Measurements from ENCODE around the gene MYH9. TPM values are rescaled to one million over a fixed set of nuclear protein-coding genes. Genes with fewer than 3 reads are reported as not detected.

The MYH9 gene
- 338 and 432 TPM in 2 replicates for polyA plus RNA-seq (2011; rRNA removed)
- polyA minus RNA-seq (2011; rRNA and poly(A)+ RNA removed), result 1,487 and 1,729 TPM in 2 replicates

DNA sequence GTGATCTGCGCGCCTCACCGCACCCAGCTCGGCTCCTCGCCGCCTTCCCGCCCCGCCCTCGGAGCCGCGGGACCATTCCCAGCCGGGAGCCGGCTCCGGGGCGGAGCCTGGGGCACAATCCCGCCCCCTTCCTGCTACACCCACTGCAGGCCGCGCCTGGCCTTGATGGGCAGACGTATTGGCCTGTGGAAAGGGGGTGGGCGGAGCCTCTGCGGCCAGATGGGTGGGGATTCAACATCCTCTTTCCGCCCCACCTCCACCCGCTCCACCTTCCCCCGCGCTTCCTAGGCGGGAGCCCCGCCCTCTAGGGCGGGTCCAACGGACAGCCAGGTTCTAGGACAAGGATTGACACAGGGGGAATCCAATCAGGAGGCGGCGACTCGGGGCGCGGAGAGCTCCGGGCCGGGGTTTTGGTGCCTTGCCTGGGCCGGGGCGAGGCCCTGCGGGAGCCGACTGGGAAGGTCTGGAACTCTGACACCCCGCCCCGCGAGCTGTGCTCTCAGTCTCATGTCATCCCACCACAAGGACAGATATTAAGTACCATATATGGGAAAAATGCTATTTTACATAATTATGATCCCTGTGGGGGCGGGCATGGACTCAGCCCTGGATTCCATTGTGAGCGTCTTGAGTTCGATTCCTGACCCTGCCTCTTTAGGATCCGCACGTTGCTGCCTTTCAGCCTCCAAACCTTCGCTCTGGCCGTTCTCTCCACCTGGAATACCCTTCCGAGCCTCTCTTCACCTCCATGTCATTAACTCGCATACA lies at the start of gene MYH9:
TSS of gene MYH9 (minus strand) at position 9 of the 768 bp plus-strand sequence. CDS start 38,731 bp downstream, outside the sequence.
- H3K27ac ChIP-seq (ENCODE audit: low read depth, low read length), result peak within 1 kb of the TSS; percentile 85
- ChIA-PET POLR2A (interaction anchor here (0.6 to 3.6 kb wide), 32 partner anchors 9 to 142 kb away, joined by 3 to 88 read pairs (median 7); partner anchors contain the start of gene TXN2), CTCF (interaction anchor here (0.6 kb wide), 1 partner anchor 82 kb away, joined by 4 read pairs; no protein-coding TSS in a partner anchor)
- no peak for TF ChIP-seq CTCF (IDR thresholded peaks at IDR 0.05; ENCODE audit: low read depth, low read length)
- no peaks in the 10 kb centered on the region for H3K27me3 ChIP-seq (ENCODE audit: control insufficient read depth, insufficient read depth, low read length)
- DNase-seq (ENCODE audit: low read depth, low spot score), result peak; percentile 100
- peaks cover 3% of the 10 kb centered on the region; the same call in 1 of the 2 replicates for H3K9me3 ChIP-seq (ENCODE audit: control insufficient read depth, insufficient read depth, low read length)
- H3K4me3 ChIP-seq (ENCODE audit: low read depth, low read length), result peak within 1 kb of the TSS; percentile 96

- Histone ChIP-seq H3K9me3 (ENCODE audit: control insufficient read depth, insufficient read depth, low read length) (no peaks in the 10 kb centered on the region), H3K27me3 (ENCODE audit: control insufficient read depth, insufficient read depth, low read length) (no peaks in the 10 kb centered on the region), H3K27ac (ENCODE audit: low read depth, low read length) (no peak overlapping the region), H3K4me3 (ENCODE audit: low read depth, low read length) (no peak overlapping the region)
- ChIA-PET POLR2A (interaction anchor here (0.6 kb wide), 1 partner anchor 21 kb away, joined by 3 read pairs; no protein-coding TSS in a partner anchor), CTCF (no interaction called here)
- no peak for TF ChIP-seq CTCF (IDR thresholded peaks at IDR 0.05; ENCODE audit: low read depth, low read length)
- no peak for DNase-seq (ENCODE audit: low read depth, low spot score)
Observed at GRCh38 chr22:36435516-36436415, 48.0 kb upstream of the MYH9 start.

GRCh38 chr22:36433318-36434231 lies 45.8 kb upstream of the MYH9 start:
- DNase-seq (ENCODE audit: low read depth, low spot score), result no peak
- Histone ChIP-seq H3K27me3 (ENCODE audit: control insufficient read depth, insufficient read depth, low read length) (no peaks in the 10 kb centered on the region), H3K9me3 (ENCODE audit: control insufficient read depth, insufficient read depth, low read length) (no peaks in the 10 kb centered on the region), H3K27ac (ENCODE audit: low read depth, low read length) (no peak overlapping the region), H3K4me3 (ENCODE audit: low read depth, low read length) (no peak overlapping the region)
- TF ChIP-seq CTCF (IDR thresholded peaks at IDR 0.05; ENCODE audit: low read depth, low read length), result no peak
- POLR2A ChIA-PET, result interaction anchor here (0.9 to 1.2 kb wide), 2 partner anchors 46 to 49 kb away, joined by 3 read pairs; partner anchors contain the start of gene MYH9
- CTCF ChIA-PET, result no interaction called here

DNA sequence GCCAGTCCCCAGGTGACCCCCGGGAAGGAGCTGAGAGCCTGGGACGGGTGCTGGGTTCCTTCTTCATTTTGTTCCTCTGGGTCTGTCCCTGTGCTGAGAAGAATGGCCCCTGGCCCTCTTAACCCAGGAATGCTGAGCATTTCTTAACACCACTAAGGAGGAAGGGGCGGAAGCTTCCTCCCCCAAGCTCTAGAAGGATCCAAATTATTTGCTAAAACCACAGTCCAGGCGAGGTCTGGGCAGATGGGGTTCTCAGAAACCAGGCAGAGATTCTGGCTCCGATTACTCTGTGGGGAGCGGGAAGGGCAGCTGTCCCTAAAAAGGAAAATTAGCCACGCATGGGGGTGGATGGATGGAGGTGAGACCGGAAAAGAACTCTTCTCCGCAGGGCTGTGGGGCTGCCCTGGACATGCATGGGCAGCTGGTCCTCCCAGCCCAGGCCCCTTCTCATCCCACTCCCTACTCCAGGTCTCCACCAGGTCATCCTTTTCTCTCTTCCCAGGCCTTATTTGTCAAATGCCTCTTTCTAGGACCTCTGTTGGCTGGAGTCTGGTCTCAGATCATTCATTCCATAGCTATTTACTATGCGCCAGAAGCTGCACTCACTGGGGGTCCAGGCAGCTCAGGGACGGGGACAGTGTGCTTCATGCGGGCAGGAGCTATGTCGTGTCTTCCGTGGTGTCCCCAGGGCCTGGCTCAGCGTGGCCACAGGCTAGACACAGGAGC lies 45.0 kb upstream of the MYH9 start:
- TF ChIP-seq CTCF (IDR thresholded peaks at IDR 0.05; ENCODE audit: low read depth, low read length), result no peak
- CTCF ChIA-PET, result no interaction called here
- Histone ChIP-seq H3K27ac (ENCODE audit: low read depth, low read length) (peak overlapping the region; percentile 31), H3K27me3 (ENCODE audit: control insufficient read depth, insufficient read depth, low read length) (no peaks in the 10 kb centered on the region), H3K4me3 (ENCODE audit: low read depth, low read length) (no peak overlapping the region), H3K9me3 (ENCODE audit: control insufficient read depth, insufficient read depth, low read length) (no peaks in the 10 kb centered on the region)
- DNase-seq (ENCODE audit: low read depth, low spot score), result no peak
- POLR2A ChIA-PET, result interaction anchor here (0.8 to 1.2 kb wide), 3 partner anchors 12 to 48 kb away, joined by 3 read pairs; partner anchors contain the start of gene MYH9

Measured in AG04450 (cell line).